Lung (tissue), 12 donors: ENCODE results near the gene ELN. TPM values are rescaled to one million over a fixed set of nuclear protein-coding genes. Genes with fewer than 3 reads are reported as not detected.

Source experiments
- ATAC-seq: fragments of 200-7000 bp; cut with Tn5 transposase; one replicate; pipeline ENCODE4 v1.9.1; 2020; ENCODE audit warnings: moderate number of reproducible peaks; ENCODE audit not compliant: insufficient read depth, low FRiP score
- DNase-seq, 3 donors: peaks; one replicate each; pipeline ENCODE4 v3.0.0-alpha.2; 2013 to 2017
- H3K27ac ChIP-seq, 2 donors: one replicate each; pipeline ENCODE4 v1.5.1; 2013; ENCODE audit warnings: mild to moderate bottlenecking in 2 of 2, moderate library complexity in 2 of 2, control low read depth in 1 of 2, inconsistent platforms in 1 of 2, low read depth in 1 of 2, low read length in 1 of 2
- H3K27me3 ChIP-seq, 3 donors: one replicate each; pipeline ENCODE4 v1.5.1; 2013; ENCODE audit warnings: low read length in 2 of 3; ENCODE audit not compliant: control insufficient read depth in 3 of 3, insufficient read depth in 3 of 3
- H3K36me3 ChIP-seq, 4 donors: one replicate each; pipeline ENCODE4 v1.5.1; 2013; ENCODE audit warnings: low read length in 4 of 4, mild to moderate bottlenecking in 1 of 4, moderate library complexity in 1 of 4; ENCODE audit not compliant: control insufficient read depth in 4 of 4, insufficient read depth in 4 of 4
- H3K4me1 ChIP-seq, 5 donors: one replicate each; pipeline ENCODE4 v1.5.1; 2013; ENCODE audit warnings: low read length in 5 of 5, mild to moderate bottlenecking in 2 of 5, moderate library complexity in 1 of 5; ENCODE audit not compliant: control insufficient read depth in 5 of 5, insufficient read depth in 5 of 5
- H3K4me3 ChIP-seq: one replicate; pipeline ENCODE4 v1.5.1; 2013; ENCODE audit warnings: mild to moderate bottlenecking, control low read depth, moderate library complexity
- H3K9ac ChIP-seq, 2 donors: one replicate each; pipeline ENCODE4 v1.5.1; 2013; ENCODE audit warnings: low read length in 2 of 2, control low read depth in 1 of 2; ENCODE audit not compliant: insufficient read depth in 1 of 2
- H3K9me3 ChIP-seq, 4 donors: one replicate each; pipeline ENCODE4 v1.5.1; 2013; ENCODE audit warnings: low read length in 3 of 4, mild to moderate bottlenecking in 1 of 4, moderate library complexity in 1 of 4; ENCODE audit not compliant: control insufficient read depth in 4 of 4, insufficient read depth in 3 of 4
- WGBS, 2 donors: extraction: QIAGEN DNeasy Blood & Tissue Kit; methylation state at CpG; one replicate each; pipeline ENCODE4 v1.1.7; 2013; 5-methylcytosine and 5-hydroxymethylcytosine counted together
- polyA plus RNA-seq, 2 donors: library from polyadenylated mRNA; stranded (reverse); fragments of 200-250 nt; gene quantifications; one replicate each; pipeline ENCODE4 v1.2.1, GENCODE V29; 2013
- total RNA-seq, 2 donors: library from RNA; depleted of rRNA in 1 of 2; stranded (reverse); fragments of >200 nt in 1 of 2; gene quantifications; one replicate each; pipeline ENCODE4 v1.2.1, GENCODE V29; 2014 to 2021
- TF ChIP-seq, protein P1 (sequence below): IDR thresholded peaks from 2 replicates; pipeline ENCODE4 v1.5.1; 2012; ENCODE audit warnings: mild to moderate bottlenecking; ENCODE audit errors: control extremely low read depth, extremely low read depth
- donor health status: control.
- donor health status: control.
- donor health status: Bipolar disorder and iron deficiency.
- donor health status: healthy.
- donor health status: DM: yes; HTN: yes; CAD: no.

Gene ELN
- total and polyA plus RNA-seq, 4 donors = 60.4 to 274 (median 125) TPM

DNA sequence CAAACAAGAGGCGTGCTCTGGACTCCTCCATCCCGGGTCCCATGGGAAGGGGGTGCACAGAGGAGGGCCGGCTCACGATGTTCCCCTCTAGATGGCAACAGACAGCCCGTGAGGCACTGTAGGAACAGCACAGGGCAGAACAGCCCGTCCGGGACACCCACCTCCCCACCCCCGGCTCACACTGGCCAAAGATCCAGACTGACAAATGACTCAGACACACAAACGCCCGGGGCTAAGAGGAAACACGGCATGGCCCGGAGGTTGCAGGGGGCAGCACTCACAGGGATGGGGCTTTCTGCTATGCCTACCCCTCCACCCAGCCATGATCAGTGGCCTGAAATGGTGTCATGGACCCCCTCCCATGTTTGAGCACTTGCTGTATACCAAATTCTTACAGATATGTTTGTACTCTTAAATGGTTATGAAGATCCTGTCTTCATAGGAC is 4.9 kb upstream of the ELN start:
- ATAC-seq = no peak
- TF ChIP-seq, protein P1, sequence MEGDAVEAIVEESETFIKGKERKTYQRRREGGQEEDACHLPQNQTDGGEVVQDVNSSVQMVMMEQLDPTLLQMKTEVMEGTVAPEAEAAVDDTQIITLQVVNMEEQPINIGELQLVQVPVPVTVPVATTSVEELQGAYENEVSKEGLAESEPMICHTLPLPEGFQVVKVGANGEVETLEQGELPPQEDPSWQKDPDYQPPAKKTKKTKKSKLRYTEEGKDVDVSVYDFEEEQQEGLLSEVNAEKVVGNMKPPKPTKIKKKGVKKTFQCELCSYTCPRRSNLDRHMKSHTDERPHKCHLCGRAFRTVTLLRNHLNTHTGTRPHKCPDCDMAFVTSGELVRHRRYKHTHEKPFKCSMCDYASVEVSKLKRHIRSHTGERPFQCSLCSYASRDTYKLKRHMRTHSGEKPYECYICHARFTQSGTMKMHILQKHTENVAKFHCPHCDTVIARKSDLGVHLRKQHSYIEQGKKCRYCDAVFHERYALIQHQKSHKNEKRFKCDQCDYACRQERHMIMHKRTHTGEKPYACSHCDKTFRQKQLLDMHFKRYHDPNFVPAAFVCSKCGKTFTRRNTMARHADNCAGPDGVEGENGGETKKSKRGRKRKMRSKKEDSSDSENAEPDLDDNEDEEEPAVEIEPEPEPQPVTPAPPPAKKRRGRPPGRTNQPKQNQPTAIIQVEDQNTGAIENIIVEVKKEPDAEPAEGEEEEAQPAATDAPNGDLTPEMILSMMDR = no peak
- Histone ChIP-seq H3K4me1 (peaks cover 0 to 42% (median 8%) of the 10 kb centered on the region in 5 donors), H3K9ac (no peak overlapping the region), H3K27ac (no peak overlapping the region), H3K9me3 (no peaks in the 10 kb centered on the region), H3K27me3 (peaks cover 0 to 12% (median 0%) of the 10 kb centered on the region in 3 donors), H3K4me3 (no peak overlapping the region), H3K36me3 (no peaks in the 10 kb centered on the region)
- peak in 1 of 3 donors; percentile 15 for DNase-seq
- 24 to 37% methylated on average over 12 of the region's 12 CpGs for WGBS, 2 donors

DNA sequence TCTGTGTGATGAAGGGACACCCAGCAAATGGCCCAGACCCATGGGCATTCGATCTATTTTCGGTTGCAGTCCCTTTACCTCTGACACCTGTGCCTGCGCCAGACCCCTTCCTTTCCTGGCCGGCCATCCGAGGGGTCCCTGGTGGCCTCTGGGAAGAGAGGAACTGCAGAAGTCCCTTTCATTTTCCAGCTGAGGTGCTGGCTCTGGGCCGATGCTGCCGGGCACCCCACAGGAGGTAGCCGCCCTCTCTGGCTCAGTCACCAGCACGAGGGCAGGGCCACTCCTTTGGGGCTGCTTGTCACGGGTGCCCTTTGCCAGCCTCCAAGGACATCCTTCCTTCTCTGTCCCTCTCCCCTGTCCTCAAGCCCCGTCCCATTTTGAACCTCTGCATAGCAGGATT is 4.2 kb upstream of the ELN start:
- Histone ChIP-seq H3K27ac (peak overlapping the region in 1 of 2 donors; percentile 34), H3K9me3 (no peaks in the 10 kb centered on the region), H3K27me3 (peaks cover 0 to 14% (median 2%) of the 10 kb centered on the region in 3 donors), H3K9ac (no peak overlapping the region), H3K4me1 (peaks cover 0 to 41% (median 10%) of the 10 kb centered on the region in 5 donors), H3K4me3 (no peak overlapping the region), H3K36me3 (no peaks in the 10 kb centered on the region)
- DNase-seq = no peak
- WGBS, 2 donors = 80 to 85% methylated on average over 11 of the region's 11 CpGs
- no peak for ATAC-seq
- TF ChIP-seq, protein P1 = no peak

DNA sequence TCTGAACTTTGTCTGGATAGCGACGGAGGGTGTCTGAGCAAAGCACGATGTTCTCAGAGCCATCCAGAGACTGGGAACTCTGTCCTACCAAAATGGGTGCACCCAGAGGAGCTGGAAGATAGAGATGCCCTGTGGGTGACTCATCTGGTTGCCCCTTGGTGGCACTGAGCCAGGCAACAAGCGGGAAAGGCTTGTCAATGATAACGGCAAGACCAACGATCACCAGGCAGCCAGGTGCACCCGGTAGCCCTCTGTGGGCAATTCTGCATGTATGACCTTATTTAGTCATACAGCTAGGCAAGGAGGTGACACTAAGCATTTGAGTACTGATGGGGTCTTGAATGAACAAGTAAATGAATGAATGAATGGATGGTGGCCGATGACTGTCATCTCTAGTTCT is 2.8 kb upstream of the ELN start:
- Histone ChIP-seq H3K27ac (no peak overlapping the region), H3K9me3 (no peaks in the 10 kb centered on the region), H3K4me3 (no peak overlapping the region), H3K36me3 (no peaks in the 10 kb centered on the region), H3K4me1 (peaks cover 0 to 52% (median 15%) of the 10 kb centered on the region in 5 donors), H3K27me3 (peaks cover 0 to 18% (median 4%) of the 10 kb centered on the region in 3 donors), H3K9ac (no peak overlapping the region)
- 50 to 65% methylated on average over 8 of the region's 8 CpGs for WGBS, 2 donors
- TF ChIP-seq, protein P1 = no peak
- DNase-seq (no peak), ATAC-seq (no peak)

DNA sequence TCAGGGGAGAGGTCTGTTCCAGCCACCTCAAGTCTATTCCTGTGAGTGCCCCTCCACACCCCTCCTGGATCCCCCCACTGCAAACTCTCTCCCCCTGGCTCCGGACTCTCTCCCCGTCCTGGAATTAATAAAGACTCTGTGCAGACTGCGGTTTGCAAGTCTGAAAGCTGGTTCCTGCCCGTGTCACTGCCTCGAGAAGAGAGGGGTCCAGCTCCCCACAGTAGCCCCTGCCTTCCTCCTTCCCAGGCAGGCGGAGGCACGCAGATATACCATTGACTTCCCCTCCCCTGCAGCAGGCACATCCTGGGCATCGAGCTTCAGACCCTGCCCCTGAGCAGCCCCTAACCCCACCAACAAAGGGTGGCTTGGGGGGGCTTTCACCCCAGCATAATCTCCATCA is 2.2 kb upstream of the ELN start:
- Histone ChIP-seq H3K4me1 (peaks cover 0 to 58% (median 15%) of the 10 kb centered on the region in 5 donors), H3K27me3 (peaks cover 0 to 18% (median 4%) of the 10 kb centered on the region in 3 donors), H3K9ac (no peak overlapping the region), H3K36me3 (no peaks in the 10 kb centered on the region), H3K27ac (peak overlapping the region in 1 of 2 donors; percentile 2), H3K9me3 (no peaks in the 10 kb centered on the region), H3K4me3 (no peak overlapping the region)
- WGBS, 2 donors = 44 to 57% methylated on average over 8 of the region's 8 CpGs
- ATAC-seq (no peak), DNase-seq (no peak)
- TF ChIP-seq, protein P1 = no peak
